Endothelial cell of hepatic sinusoid (primary cell): ENCODE measurements around the gene AKAP13.

Source experiments
- in situ Hi-C: cut with HindIII; loops from 2 replicates; pipeline ENCODE4 v1.10.0; 2017; ENCODE audit warnings: low sequenced_read_pairs

The AKAP13 gene

GRCh38 chr15:85773970-85774369 is 393.6 kb downstream of the AKAP13 start:
- in situ Hi-C loops: loop anchor here (10.0 kb wide), 1 partner anchor 61 kb away; no protein-coding TSS in a partner anchor

- in situ Hi-C loops: loop anchor here (10.0 kb wide), 1 partner anchor 57 kb away; no protein-coding TSS in a partner anchor
These were observed 397.1 kb downstream of the AKAP13 start for GRCh38 chr15:85777250-85778106.

GRCh38 chr15:85778107-85778776 is 397.8 kb downstream of the AKAP13 start:
- in situ Hi-C loops: loop anchor here (10.0 kb wide), 1 partner anchor 57 kb away; no protein-coding TSS in a partner anchor

GRCh38 chr15:85779249-85779648 is 398.8 kb downstream of the AKAP13 start:
- in situ Hi-C loops: loop anchor here (10.0 kb wide), 1 partner anchor 56 kb away; no protein-coding TSS in a partner anchor

- in situ Hi-C loops: no loop called here
These were observed 400.0 kb downstream of the AKAP13 start for GRCh38 chr15:85780225-85780985.

- in situ Hi-C loops: no loop called here
These were observed 400.7 kb downstream of the AKAP13 start for GRCh38 chr15:85781099-85781498.

GRCh38 chr15:85782064-85782463 is 401.7 kb downstream of the AKAP13 start:
- in situ Hi-C loops: no loop called here

GRCh38 chr15:85785887-85786780 is 405.7 kb downstream of the AKAP13 start:
- in situ Hi-C loops: no loop called here

- in situ Hi-C loops: no loop called here
These were observed 406.3 kb downstream of the AKAP13 start for GRCh38 chr15:85786781-85787114.

GRCh38 chr15:85788771-85789495 is 408.5 kb downstream of the AKAP13 start:
- in situ Hi-C loops: no loop called here

GRCh38 chr15:85789496-85789875 is 409.1 kb downstream of the AKAP13 start:
- in situ Hi-C loops: no loop called here

GRCh38 chr15:85792102-85792731 is 411.8 kb downstream of the AKAP13 start:
- in situ Hi-C loops: no loop called here

GRCh38 chr15:85792912-85793590 is 412.6 kb downstream of the AKAP13 start:
- in situ Hi-C loops: no loop called here

- in situ Hi-C loops: no loop called here
These were observed 413.5 kb downstream of the AKAP13 start for GRCh38 chr15:85793641-85794597.

GRCh38 chr15:85794598-85795336 is 414.4 kb downstream of the AKAP13 start, which contains the start of gene KLHL25:
TSS of gene KLHL25 (minus strand) at chr15:85794925. CDS start at chr15:85769810, 25,115 bp downstream.
- in situ Hi-C loops: no loop called here
